HCT116 (cell line): Measurements from ENCODE around the gene NOTUM. TPM values are rescaled to one million over a fixed set of nuclear protein-coding genes. Genes with fewer than 3 reads are reported as not detected.

Experiments
- ATAC-seq: fragments of 200-7000 bp; cut with Tn5 transposase; 2 replicates; pipeline ENCODE4 v1.9.1; 2020; ENCODE audit warnings: mild to moderate bottlenecking, moderate library complexity
- BruUV-seq: library from RNA; stranded (reverse); fragments of 400-500 nt; replicated peaks from 2 replicates; lab custom pipeline; 2021; lab: Mats Ljungman, UMichigan
- CTCF ChIA-PET: fragments of 300-600 bp; sonication (Branson Sonifier 250); formaldehyde crosslinking; loops from one replicate; lab custom pipeline; 2021; ENCODE audit warnings: antibody characterized with exemption; lab: Charles Lee
- POLR2A ChIA-PET: fragments of 300-600, 350-600 bp; sonication (Branson Sonifier 250); formaldehyde crosslinking; loops from one replicate; lab custom pipeline; 2021; ENCODE audit warnings: antibody characterized with exemption; lab: Charles Lee
- RAD21 ChIA-PET, 2 experiments: fragments of 300-600 bp; sonication (Branson Sonifier 250); formaldehyde crosslinking; loops; one replicate each; lab custom pipeline; 2023; ENCODE audit warnings: low total read pairs in 2 of 2; ENCODE audit not compliant: uncharacterized antibody in 2 of 2, unreplicated experiment in 2 of 2, low non-redundant PET in 1 of 2; lab: Charles Lee
- DNase-seq: peaks from one replicate; pipeline ENCODE4 v3.0.0-alpha.2; 2010; ENCODE audit warnings: low read depth, low spot score
- H2AFZ ChIP-seq: fragments of 200-600 bp; shearing (Covaris generic), sonication (generic); 2 replicates; pipeline ENCODE4 v1.6.1; 2017; ENCODE audit warnings: low read depth, mixed run types, mixed read lengths, antibody characterized with exemption, low read length; ENCODE audit not compliant: poor library complexity, severe bottlenecking
- H3K27ac ChIP-seq: 2 replicates; pipeline ENCODE4 v1.5.1; 2012; ENCODE audit warnings: low read depth, low read length
- H3K27me3 ChIP-seq: fragments of 200-600 bp; sonication (generic); 2 replicates; pipeline ENCODE4 v1.6.1; 2016; ENCODE audit warnings: mixed run types, low read length, mixed read lengths; ENCODE audit not compliant: insufficient read depth
- H3K36me3 ChIP-seq, 2 experiments: fragments of 200-500 bp in 1 of 2; fragments of 200-600 bp in 1 of 2; sonication (Bioruptor generic) in 1 of 2; sonication (generic) in 1 of 2; 2 replicates each; pipeline versions ENCODE4 v1.5.1 to v1.6.1; 2014 to 2016; ENCODE audit warnings: low read length in 2 of 2, inconsistent platforms in 1 of 2, mixed read lengths in 1 of 2, mixed run types in 1 of 2; ENCODE audit not compliant: insufficient read depth in 2 of 2, control insufficient read depth in 1 of 2
- H3K4me1 ChIP-seq, 2 experiments: fragments of 200-600 bp in 1 of 2; sonication (generic) in 1 of 2; 2 replicates each; pipeline versions ENCODE4 v1.5.1 to v1.6.1; 2012 to 2017; ENCODE audit warnings: low read length in 2 of 2, inconsistent platforms in 1 of 2, mild to moderate bottlenecking in 1 of 2, mixed read lengths in 1 of 2, mixed run types in 1 of 2, moderate library complexity in 1 of 2; ENCODE audit not compliant: insufficient read depth in 2 of 2, control insufficient read depth in 1 of 2
- H3K4me2 ChIP-seq: fragments of 200-600 bp; sonication (generic); 2 replicates; pipeline ENCODE4 v1.6.1; 2017; ENCODE audit warnings: mixed run types, low read length, mixed read lengths
- H3K4me3 ChIP-seq, 2 experiments: fragments of 200-600 bp in 1 of 2; sonication (generic) in 1 of 2; replicated peaks in 1 of 2; 2 replicates each; pipeline ENCODE4 v1.5.1; 2011 to 2016; ENCODE audit warnings: low read length in 2 of 2, control low read depth in 1 of 2, low read depth in 1 of 2, mild to moderate bottlenecking in 1 of 2, mixed read lengths in 1 of 2, mixed run types in 1 of 2
- H3K79me2 ChIP-seq: fragments of 200-600 bp; sonication (generic); 2 replicates; pipeline ENCODE4 v1.6.1; 2017; ENCODE audit warnings: mild to moderate bottlenecking, mixed run types, low read length, moderate library complexity, mixed read lengths; ENCODE audit not compliant: insufficient read depth
- H3K9ac ChIP-seq: fragments of 200-600 bp; sonication (generic); 2 replicates; pipeline ENCODE4 v1.6.1; 2016; ENCODE audit warnings: low read length, mixed read lengths
- H3K9me2 ChIP-seq: fragments of 200-600 bp; sonication (generic), shearing (Covaris generic); 2 replicates; pipeline ENCODE4 v1.6.1; 2017; ENCODE audit warnings: mixed run types, mild to moderate bottlenecking, moderate library complexity; ENCODE audit not compliant: insufficient read depth
- H3K9me3 ChIP-seq, 2 experiments: fragments of 200-500 bp in 1 of 2; fragments of 200-600 bp in 1 of 2; sonication (Bioruptor generic) in 1 of 2; sonication (generic) in 1 of 2; 2 replicates each; pipeline ENCODE4 v1.6.1; 2014 to 2017; ENCODE audit warnings: low read length in 2 of 2, mixed read lengths in 2 of 2, inconsistent platforms in 1 of 2, low read depth in 1 of 2, mild to moderate bottlenecking in 1 of 2, mixed run types in 1 of 2, moderate library complexity in 1 of 2; ENCODE audit not compliant: control insufficient read depth in 1 of 2, insufficient read depth in 1 of 2
- H4K20me1 ChIP-seq: fragments of 200-600 bp; sonication (generic), shearing (Covaris generic); 2 replicates; pipeline ENCODE4 v1.6.1; 2017; ENCODE audit warnings: mixed run types, mild to moderate bottlenecking, moderate library complexity; ENCODE audit not compliant: insufficient read depth
- MAX ChIP-seq: IDR thresholded peaks from 2 replicates; pipeline ENCODE4 v1.6.1; 2012
- POLR2A ChIP-seq: IDR thresholded peaks from 2 replicates; pipeline ENCODE4 v1.7.0; 2011; ENCODE audit warnings: borderline replicate concordance; ENCODE audit not compliant: insufficient read depth, insufficient read length; ENCODE audit errors: extremely low read depth
- POLR2AphosphoS5 ChIP-seq: IDR thresholded peaks from 2 replicates; pipeline ENCODE4 v1.6.1; 2011; ENCODE audit warnings: mild to moderate bottlenecking, low read depth, low read length, moderate library complexity
- SP1 ChIP-seq: IDR thresholded peaks from 2 replicates; pipeline ENCODE4 v1.6.1; 2012; ENCODE audit warnings: low read depth
- SRF ChIP-seq: IDR thresholded peaks from 2 replicates; pipeline ENCODE4 v1.6.1; 2012; ENCODE audit warnings: low read depth
- intact Hi-C: fragments of 100-400 bp; cut with micrococcal nuclease; formaldehyde crosslinking; loops from 2 replicates; pipeline ENCODE4 v1.10.0; 2022
- total RNA-seq: library from RNA; stranded (reverse); gene quantifications from one replicate; pipeline ENCODE4 v1.2.1, GENCODE V29; 2021; ENCODE audit not compliant: unreplicated experiment

Gene NOTUM
- total RNA-seq, 1 experiment from 2014 or later, result 12.5 TPM

GRCh38 chr17:81928544-81929252 is 32.3 kb downstream of the NOTUM start:
- no TSS peak for BruUV-seq
- peak; percentile 7 for ATAC-seq
- H4K20me1 ChIP-seq, result no peaks in the 10 kb centered on the region

More at GRCh38 chr17:81928544-81929252, 32.3 kb downstream of the NOTUM start:
- H3K9ac ChIP-seq, result peak overlapping the region; percentile 83
- no peak overlapping the region for H2AFZ ChIP-seq
- peak overlapping the region; percentile 77 to 93 for H3K4me3 ChIP-seq
- H3K36me3 ChIP-seq, result peaks cover 0 to 11% of the 10 kb centered on the region in 2 experiments; a peak in 1 of 4 replicates
- no peaks in the 10 kb centered on the region for H3K27me3 ChIP-seq
- peak overlapping the region; percentile 95 for H3K4me2 ChIP-seq
- ChIA-PET CTCF (interaction anchor here (1.0 to 1.5 kb wide), 5 partner anchors 11 to 94 kb away, joined by 3 to 7 read pairs (median 5); partner anchors contain the start of genes ARHGDIA, CENPX and LRRC45), POLR2A (interaction anchor here (1.1 to 4.6 kb wide), 4 partner anchors 8 to 216 kb away, joined by 3 to 18 read pairs (median 4); partner anchors contain the start of gene PYCR1), RAD21 (no interaction called here)
- TF ChIP-seq POLR2AphosphoS5, result no peak
- TF ChIP-seq SP1, result no peak
- TF ChIP-seq POLR2A, result no peak
- TF ChIP-seq MAX, result no peak
- no peak for TF ChIP-seq SRF
- H3K27ac ChIP-seq, result peak overlapping the region; percentile 97
- peaks cover 36 to 76% of the 10 kb centered on the region in 2 experiments for H3K4me1 ChIP-seq
- no peaks in the 10 kb centered on the region for H3K9me3 ChIP-seq
- H3K79me2 ChIP-seq, result peaks cover 40% of the 10 kb centered on the region
- intact Hi-C loops, result loop anchor here (5.0 kb wide), 1 partner anchor 56 kb away; the partner anchor contains the start of gene ARHGDIA
- no peaks in the 10 kb centered on the region for H3K9me2 ChIP-seq
- no peak for DNase-seq
